Smooth muscle cell (in vitro differentiated cells): Measurements from ENCODE around the gene SCN1A. TPM values are rescaled to one million over a fixed set of nuclear protein-coding genes. Genes with fewer than 3 reads are reported as not detected.

Experiments used
- DNase-seq: peaks from one replicate; lab custom pipeline; 2025; ENCODE audit not compliant: unreplicated experiment; lab: John Stamatoyannopoulos, UW
- H2AFZ ChIP-seq: fragments of 200-600 bp; sonication (generic); 2 replicates; pipeline ENCODE4 v1.6.0; 2016; ENCODE audit warnings: antibody characterized with exemption, low read depth, mild to moderate bottlenecking
- H3F3A ChIP-seq: fragments of 200-600 bp; sonication (generic); 2 replicates; pipeline ENCODE4 v1.6.0; 2017; ENCODE audit warnings: antibody characterized with exemption, low read depth
- H3K27ac ChIP-seq: fragments of 200-600 bp; sonication (generic); 2 replicates; pipeline ENCODE4 v1.5.1; 2016; ENCODE audit warnings: low read depth, mild to moderate bottlenecking
- H3K27me3 ChIP-seq: fragments of 200-600 bp; sonication (generic); 2 replicates; pipeline ENCODE4 v1.6.1; 2016; ENCODE audit warnings: low read depth, mild to moderate bottlenecking
- H3K36me3 ChIP-seq: fragments of 200-600 bp; sonication (generic); 2 replicates; pipeline ENCODE4 v1.5.1; 2016; ENCODE audit warnings: low read depth
- H3K4me1 ChIP-seq: fragments of 200-600 bp; sonication (generic); 2 replicates; pipeline ENCODE4 v1.5.1; 2016; ENCODE audit warnings: low read depth
- H3K4me2 ChIP-seq: fragments of 200-600 bp; sonication (generic); 2 replicates; pipeline ENCODE4 v1.6.0; 2016; ENCODE audit warnings: mild to moderate bottlenecking
- H3K4me3 ChIP-seq: fragments of 200-600 bp; sonication (generic); 2 replicates; pipeline ENCODE4 v1.5.1; 2016; ENCODE audit warnings: mild to moderate bottlenecking
- H3K79me2 ChIP-seq: fragments of 200-600 bp; sonication (generic); 2 replicates; pipeline ENCODE4 v1.6.0; 2016; ENCODE audit warnings: low read depth, mild to moderate bottlenecking
- H3K9ac ChIP-seq: fragments of 200-600 bp; sonication (generic); 2 replicates; pipeline ENCODE4 v1.6.0; 2016; ENCODE audit warnings: low read depth
- H3K9me3 ChIP-seq: fragments of 200-600 bp; sonication (generic); replicated peaks from 2 replicates; pipeline ENCODE4 v1.5.1; 2016; ENCODE audit warnings: low read depth
- H4K20me1 ChIP-seq: fragments of 200-600 bp; sonication (generic); 2 replicates; pipeline ENCODE4 v1.6.0; 2016; ENCODE audit warnings: low read depth
- WGBS: methylation state at CpG from one replicate; pipeline ENCODE4 v1.1.7; 2016; ENCODE audit warnings: low lambda C conversion rate; 5-methylcytosine and 5-hydroxymethylcytosine counted together
- polyA plus RNA-seq: library from polyadenylated mRNA; unstranded; fragments of >200 nt; fragmentation: Nextera tagmentation; extraction: Ambion mirVana; gene quantifications from 2 replicates; pipeline ENCODE4 v1.2.1, GENCODE V29; 2016
- total RNA-seq: library from RNA; depleted of rRNA; stranded (reverse); fragments of >200 nt; gene quantifications from 2 replicates; pipeline ENCODE4 v1.2.3, GENCODE V29; 2014
- TF ChIP-seq, protein P1 (sequence below): fragments of 200-600 bp; sonication (generic); IDR thresholded peaks from 2 replicates; pipeline ENCODE4 v1.5.1; 2017; ENCODE audit warnings: borderline replicate concordance, mild to moderate bottlenecking, antibody characterized with exemption; ENCODE audit not compliant: insufficient read depth, poor library complexity, severe bottlenecking

The SCN1A gene
- total and polyA plus RNA-seq, 2 experiments from 2014 or later = not detected

- no peaks in the 10 kb centered on the region for H3K9me3 ChIP-seq
- no peaks in the 10 kb centered on the region for H3K27me3 ChIP-seq
- H3K4me1 ChIP-seq = no peaks in the 10 kb centered on the region
- TF ChIP-seq, protein P1, sequence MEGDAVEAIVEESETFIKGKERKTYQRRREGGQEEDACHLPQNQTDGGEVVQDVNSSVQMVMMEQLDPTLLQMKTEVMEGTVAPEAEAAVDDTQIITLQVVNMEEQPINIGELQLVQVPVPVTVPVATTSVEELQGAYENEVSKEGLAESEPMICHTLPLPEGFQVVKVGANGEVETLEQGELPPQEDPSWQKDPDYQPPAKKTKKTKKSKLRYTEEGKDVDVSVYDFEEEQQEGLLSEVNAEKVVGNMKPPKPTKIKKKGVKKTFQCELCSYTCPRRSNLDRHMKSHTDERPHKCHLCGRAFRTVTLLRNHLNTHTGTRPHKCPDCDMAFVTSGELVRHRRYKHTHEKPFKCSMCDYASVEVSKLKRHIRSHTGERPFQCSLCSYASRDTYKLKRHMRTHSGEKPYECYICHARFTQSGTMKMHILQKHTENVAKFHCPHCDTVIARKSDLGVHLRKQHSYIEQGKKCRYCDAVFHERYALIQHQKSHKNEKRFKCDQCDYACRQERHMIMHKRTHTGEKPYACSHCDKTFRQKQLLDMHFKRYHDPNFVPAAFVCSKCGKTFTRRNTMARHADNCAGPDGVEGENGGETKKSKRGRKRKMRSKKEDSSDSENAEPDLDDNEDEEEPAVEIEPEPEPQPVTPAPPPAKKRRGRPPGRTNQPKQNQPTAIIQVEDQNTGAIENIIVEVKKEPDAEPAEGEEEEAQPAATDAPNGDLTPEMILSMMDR = no peak
- H3F3A ChIP-seq = no peaks in the 10 kb centered on the region
- no peak overlapping the region for H3K4me2 ChIP-seq
- no peak for DNase-seq
- H4K20me1 ChIP-seq = no peaks in the 10 kb centered on the region
- H3K4me3 ChIP-seq = no peak overlapping the region
- H3K9ac ChIP-seq = no peak overlapping the region
- 71% methylated on average over 5 of the region's 5 CpGs for WGBS
- no peak overlapping the region for H2AFZ ChIP-seq
- no peaks in the 10 kb centered on the region for H3K79me2 ChIP-seq
- no peaks in the 10 kb centered on the region for H3K36me3 ChIP-seq
- no peak overlapping the region for H3K27ac ChIP-seq
Observed at GRCh38 chr2:166044853-166045483, 82.9 kb downstream of the SCN1A start.

DNA sequence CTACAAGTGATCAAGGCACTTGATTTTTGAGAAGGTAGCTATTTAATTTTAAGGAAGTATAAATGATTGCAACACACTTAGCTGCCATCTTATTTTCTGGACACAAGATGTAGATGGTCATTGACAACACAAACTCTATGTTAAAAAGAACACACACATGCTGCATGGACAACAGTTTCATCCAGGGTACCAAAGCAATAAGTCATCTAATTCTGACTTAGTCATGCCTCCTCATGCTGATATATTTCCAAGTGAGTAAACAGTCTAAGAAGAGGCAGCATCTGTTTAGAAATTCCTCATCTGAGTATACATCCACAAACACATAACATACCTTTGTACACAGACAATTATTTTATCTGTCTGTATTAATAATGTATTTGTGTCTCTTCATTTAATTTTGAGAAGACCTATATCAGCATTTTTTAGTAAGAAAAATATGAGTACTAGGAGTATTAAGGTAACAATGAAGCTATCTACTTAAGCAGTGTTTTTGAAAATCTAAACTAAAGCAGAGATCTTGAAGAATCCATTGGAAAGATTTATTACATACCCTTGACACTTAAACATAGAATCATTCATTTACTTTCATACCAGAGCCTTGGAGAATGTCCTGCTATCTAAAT, 84.9 kb downstream of the SCN1A start:
- Histone ChIP-seq H2AFZ (no peak overlapping the region), H3K27me3 (no peaks in the 10 kb centered on the region), H4K20me1 (no peaks in the 10 kb centered on the region), H3K79me2 (no peaks in the 10 kb centered on the region), H3K36me3 (no peaks in the 10 kb centered on the region), H3K27ac (no peak overlapping the region), H3F3A (no peaks in the 10 kb centered on the region), H3K9ac (no peak overlapping the region), H3K4me1 (no peaks in the 10 kb centered on the region), H3K4me2 (no peak overlapping the region), H3K9me3 (no peaks in the 10 kb centered on the region), H3K4me3 (no peak overlapping the region)
- no peak for DNase-seq
- TF ChIP-seq, protein P1 = no peak

GRCh38 chr2:166042356-166042755, 85.5 kb downstream of the SCN1A start:
- no peak for DNase-seq
- H3K27ac ChIP-seq = no peak overlapping the region
- no peak overlapping the region for H3K4me2 ChIP-seq
- no peaks in the 10 kb centered on the region for H3K27me3 ChIP-seq
- H2AFZ ChIP-seq = no peak overlapping the region
- H4K20me1 ChIP-seq = no peaks in the 10 kb centered on the region
- H3K36me3 ChIP-seq = no peaks in the 10 kb centered on the region
- H3K79me2 ChIP-seq = no peaks in the 10 kb centered on the region
- 58% methylated on average over 1 of the region's 1 CpG for WGBS
- no peak overlapping the region for H3K9ac ChIP-seq
- H3F3A ChIP-seq = no peaks in the 10 kb centered on the region
- H3K9me3 ChIP-seq = no peaks in the 10 kb centered on the region
- H3K4me3 ChIP-seq = no peak overlapping the region
- no peaks in the 10 kb centered on the region for H3K4me1 ChIP-seq
- TF ChIP-seq, protein P1 = no peak

GRCh38 chr2:166041613-166042012, 86.2 kb downstream of the SCN1A start:
- no peaks in the 10 kb centered on the region for H4K20me1 ChIP-seq

More at GRCh38 chr2:166041613-166042012, 86.2 kb downstream of the SCN1A start:
- H3K36me3 ChIP-seq = no peaks in the 10 kb centered on the region
- no peaks in the 10 kb centered on the region for H3K79me2 ChIP-seq
- DNase-seq = no peak
- no peaks in the 10 kb centered on the region for H3K9me3 ChIP-seq
- H3K4me1 ChIP-seq = no peaks in the 10 kb centered on the region
- H3K4me3 ChIP-seq = no peak overlapping the region
- TF ChIP-seq, protein P1 = no peak
- no peaks in the 10 kb centered on the region for H3K27me3 ChIP-seq
- H3F3A ChIP-seq = no peaks in the 10 kb centered on the region
- H3K27ac ChIP-seq = no peak overlapping the region
- H3K4me2 ChIP-seq = no peak overlapping the region
- 100% methylated on average over 1 of the region's 1 CpG for WGBS
- H2AFZ ChIP-seq = no peak overlapping the region
- H3K9ac ChIP-seq = no peak overlapping the region
